GM12874 (cell line): ENCODE data around the gene ZNF423.

ENCODE experiments used
- CTCF ChIP-seq: IDR thresholded peaks from 2 replicates; pipeline ENCODE4 v1.5.1; 2011; ENCODE audit warnings: low read depth, mild to moderate bottlenecking, control low read depth, low read length, moderate library complexity; ENCODE audit not compliant: insufficient read depth

Gene ZNF423

GRCh38 chr16:49628148-49628547 is 227.8 kb downstream of the ZNF423 start:
- no peak for TF ChIP-seq CTCF

DNA sequence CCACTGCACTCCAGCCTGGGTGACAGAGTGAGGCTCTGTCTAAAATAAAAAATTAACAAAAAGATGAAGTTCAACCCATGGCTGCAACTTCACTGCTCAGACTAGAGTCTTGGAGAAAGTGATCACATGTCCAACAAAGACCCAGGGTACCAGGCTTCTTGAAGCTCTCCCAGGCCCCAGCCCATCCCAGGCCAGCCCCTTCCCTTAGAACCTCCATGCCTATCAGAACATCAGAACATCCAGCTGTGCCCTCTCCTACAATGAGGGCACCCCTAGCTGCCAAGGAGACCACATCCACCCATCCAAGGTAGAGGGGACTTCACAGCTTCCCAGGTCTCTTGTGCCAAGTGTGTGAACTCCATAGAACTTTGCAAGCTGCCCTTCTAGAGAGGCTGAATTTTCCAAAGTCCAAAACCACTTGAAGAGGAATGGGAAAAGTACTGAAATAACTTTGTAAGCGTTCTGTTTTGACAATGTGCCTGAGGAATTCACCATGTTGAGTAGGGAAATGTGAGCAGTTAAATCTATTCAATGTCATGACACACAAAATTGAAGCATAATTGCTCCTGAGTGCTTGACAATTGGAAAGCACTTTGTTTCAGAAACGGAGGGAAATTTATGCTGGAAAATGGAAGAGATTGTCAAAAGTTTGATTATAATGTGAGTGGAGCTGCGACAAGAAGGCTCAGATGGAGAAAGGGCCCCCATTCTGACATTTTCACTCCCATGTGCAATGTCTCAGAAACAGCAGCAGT is 230.4 kb downstream of the ZNF423 start:
- TF ChIP-seq CTCF, result no peak

GRCh38 chr16:49623501-49624266 is 232.2 kb downstream of the ZNF423 start:
- TF ChIP-seq CTCF, result no peak

- TF ChIP-seq CTCF, result no peak
Observed at GRCh38 chr16:49622421-49623402, 233.2 kb downstream of the ZNF423 start.

DNA sequence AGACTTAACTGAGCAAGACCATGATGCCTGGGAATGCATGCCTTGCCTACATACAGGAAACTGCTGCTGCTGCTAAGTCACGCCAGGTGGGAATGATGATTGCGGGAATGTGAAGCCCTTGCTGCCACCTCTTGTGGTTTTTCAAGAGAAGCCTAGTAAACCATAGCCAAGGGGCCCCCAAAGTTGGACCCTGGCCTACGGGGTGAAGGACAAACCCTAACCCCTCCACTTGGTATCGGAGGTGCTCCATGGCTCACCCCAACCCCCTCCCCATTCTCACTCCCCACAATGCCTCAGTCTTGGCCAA is 233.9 kb downstream of the ZNF423 start:
- no peak for TF ChIP-seq CTCF

DNA sequence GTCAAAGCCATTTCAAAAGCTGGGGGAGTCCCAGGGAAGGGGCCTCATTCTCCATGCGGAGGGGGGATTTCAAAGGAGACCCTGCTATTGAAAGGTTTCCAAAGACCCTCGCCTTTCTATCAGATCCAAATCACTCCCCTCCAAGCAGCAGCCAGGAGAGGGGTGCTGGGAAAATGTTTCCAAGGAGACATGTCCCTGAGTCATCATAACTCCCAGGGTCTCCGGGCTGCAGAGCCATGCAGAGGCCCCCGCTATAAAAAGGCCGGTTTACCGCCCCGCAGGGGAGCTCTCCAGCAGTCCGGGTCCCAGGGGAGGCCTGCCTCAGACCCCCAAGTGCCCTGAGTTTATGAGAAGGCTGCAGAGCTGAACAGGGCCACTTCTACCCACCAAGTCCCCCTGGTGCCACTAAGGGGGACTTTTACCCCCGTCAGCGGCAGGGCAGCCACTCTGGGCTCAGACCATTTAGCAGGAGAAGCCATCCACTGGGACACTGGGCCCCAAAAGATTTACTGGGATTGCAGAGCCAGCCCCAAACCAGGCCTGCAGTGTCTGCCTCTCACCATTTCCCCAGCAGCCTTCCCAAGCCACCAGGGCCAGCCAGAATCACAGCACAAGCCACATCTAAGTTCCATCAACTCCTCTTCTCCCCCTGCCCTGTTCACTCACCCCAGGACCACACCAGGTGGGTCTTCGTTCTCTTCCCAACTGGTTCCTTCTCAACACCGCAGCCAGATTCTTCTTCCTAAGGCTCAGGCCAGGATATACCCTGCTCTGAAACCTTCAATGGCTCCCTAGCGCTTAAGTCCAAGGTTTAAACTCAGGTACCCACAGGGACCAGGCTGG is 234.4 kb downstream of the ZNF423 start:
- no peak for TF ChIP-seq CTCF
